ENCODE measurements around the gene TCHH. TPM values are rescaled to one million over a fixed set of nuclear protein-coding genes. Genes with fewer than 3 reads are reported as not detected.

TCHH gene
- total RNA-seq, 1 donor from 2014 or later: 0.10 TPM

- DNase-seq (ENCODE audit: low read depth): no peak
Observed at GRCh38 chr1:152067150-152067549, 48.1 kb downstream of the TCHH start.

GRCh38 chr1:152061952-152062351, 53.3 kb downstream of the TCHH start:
- no peak for DNase-seq (ENCODE audit: low read depth)

Other genes starting within 250 kb of the TCHH start
- gene THEM4, start 205.9 kb downstream of the TCHH start, total RNA-seq: 9.9 and 19.8 TPM in 2 replicates
- gene S100A10, start 121.6 kb downstream of the TCHH start, total RNA-seq: 221 and 239 TPM in 2 replicates
- gene S100A11, start 78.4 kb downstream of the TCHH start, total RNA-seq: 57.5 and 77.9 TPM in 2 replicates
- gene TCHHL1, start 26.4 kb downstream of the TCHH start, total RNA-seq: not detected in 2 replicates
- 0.10 TPM in 1 of 2 replicates, not detected in the other for gene RPTN, start 43.8 kb upstream of the TCHH start, total RNA-seq
- gene HRNR, start 108.7 kb upstream of the TCHH start, total RNA-seq: under 0.01 TPM in 2 replicates
- gene FLG, start 209.8 kb upstream of the TCHH start, total RNA-seq: 1.7 and 10.9 TPM in 2 replicates
- not detected in 2 replicates for gene FLG2, start 244.6 kb upstream of the TCHH start, total RNA-seq

All from renal cortical epithelial cell (primary cell).